Measurements from ENCODE around the gene AMBRA1. TPM values are rescaled to one million over a fixed set of nuclear protein-coding genes. Genes with fewer than 3 reads are reported as not detected.

AMBRA1 gene
- total and polyA plus RNA-seq, 2 donors (not counting 3 experiments of a cell fraction or from before 2014, with no cell fraction given): 18.4 to 32.4 TPM

- intact Hi-C loops (cut with micrococcal nuclease) (no loop called here), dilution Hi-C loops (cut with MboI; ENCODE audit: extremely low pct_ligation_motif_present, low sequenced_read_pairs) (no loop called here)
- Histone ChIP-seq H2AFZ (ENCODE audit: low read depth, low read length) (no peak overlapping the region), H3K4me1 (ENCODE audit: control insufficient read depth, extremely low read depth, insufficient read depth, low read length) (no peaks in the 10 kb centered on the region), H3K79me2 (ENCODE audit: control insufficient read depth, insufficient read depth, low read length) (no peaks in the 10 kb centered on the region), H3K4me2 (ENCODE audit: insufficient read depth, low read length) (no peak overlapping the region), H3K36me3 (ENCODE audit: control insufficient read depth in 2 of 2, extremely low read depth in 1 of 2, insufficient read depth in 2 of 2, low read length in 2 of 2) (peaks cover 0 to 18% of the 10 kb centered on the region in 2 experiments), H3K9me1 (replicated peaks; ENCODE audit: control insufficient read depth, extremely low read depth, insufficient read depth, low read length) (no peaks in the 10 kb centered on the region), H3K9me3 (replicated peaks; ENCODE audit: control insufficient read depth, insufficient read depth, low read length) (no peaks in the 10 kb centered on the region), H4K20me1 (replicated peaks; ENCODE audit: control insufficient read depth, extremely low read depth, insufficient read depth, low read length) (no peaks in the 10 kb centered on the region), H3K27ac (ENCODE audit: insufficient read depth, low read depth, low read length) (no peak overlapping the region), H3K4me3 (replicated peaks in 1 of 3; ENCODE audit: insufficient read depth in 1 of 3, low read depth in 1 of 3, low read length in 3 of 3) (no peak overlapping the region), H3K9ac (replicated peaks; ENCODE audit: extremely low read depth, insufficient read depth, low read length) (no peak overlapping the region), H3K27me3 (ENCODE audit: control insufficient read depth in 2 of 2, insufficient read depth in 2 of 2, low read length in 2 of 2) (no peaks in the 10 kb centered on the region)
- no peak for DNase-seq (ENCODE audit: low read depth, low spot score)
- ChIA-PET POLR2A (no interaction called here), CTCF (no interaction called here)
- TF ChIP-seq MAX (IDR thresholded peaks at IDR 0.05; ENCODE audit: insufficient read depth, insufficient read length): no peak
- TF ChIP-seq CTCF (IDR thresholded peaks at IDR 0.05; ENCODE audit: extremely low read depth in 1 of 2, insufficient read depth in 1 of 2, low read depth in 1 of 2, low read length in 2 of 2): no peak
- TF ChIP-seq EZH2 (IDR thresholded peaks at IDR 0.05; ENCODE audit: borderline replicate concordance, low read depth, low read length, severe bottlenecking): no peak
- TF ChIP-seq POLR2A (IDR thresholded peaks at IDR 0.05; ENCODE audit: low read depth, low read length): no peak
- TF ChIP-seq POLR2AphosphoS5 (IDR thresholded peaks at IDR 0.05; ENCODE audit: insufficient read depth, low read depth, low read length): no peak
- no peak for TF ChIP-seq FOS (IDR thresholded peaks at IDR 0.05; ENCODE audit: borderline replicate concordance, insufficient read depth, low read length)
- no peak for TF ChIP-seq MYC (IDR thresholded peaks at IDR 0.05; ENCODE audit: low read depth, low read length)
- TF ChIP-seq JUN (IDR thresholded peaks at IDR 0.05; ENCODE audit: borderline replicate concordance, insufficient read depth, insufficient read length, low read depth): no peak
- no peak for TF ChIP-seq GATA2 (IDR thresholded peaks at IDR 0.05; ENCODE audit: insufficient read depth, insufficient read length, low read depth, low read length)
- no peak for FAIRE-seq
- no TSS peak for BruUV-seq (replicated peaks)
These were observed 176.1 kb downstream of the AMBRA1 start for GRCh38 chr11:46417711-46418110.
